Erythroblast (primary cell): ENCODE data around the gene MBD2.

Experiments
- GATA1 ChIP-seq: IDR thresholded peaks from 2 replicates; pipeline ENCODE4 v1.6.1; 2011; ENCODE audit warnings: low read depth, mild to moderate bottlenecking, control low read depth, low read length, moderate library complexity
- POLR2A ChIP-seq: IDR thresholded peaks from 2 replicates; pipeline ENCODE4 v1.6.1; 2011; ENCODE audit warnings: mild to moderate bottlenecking, low read length

DNA sequence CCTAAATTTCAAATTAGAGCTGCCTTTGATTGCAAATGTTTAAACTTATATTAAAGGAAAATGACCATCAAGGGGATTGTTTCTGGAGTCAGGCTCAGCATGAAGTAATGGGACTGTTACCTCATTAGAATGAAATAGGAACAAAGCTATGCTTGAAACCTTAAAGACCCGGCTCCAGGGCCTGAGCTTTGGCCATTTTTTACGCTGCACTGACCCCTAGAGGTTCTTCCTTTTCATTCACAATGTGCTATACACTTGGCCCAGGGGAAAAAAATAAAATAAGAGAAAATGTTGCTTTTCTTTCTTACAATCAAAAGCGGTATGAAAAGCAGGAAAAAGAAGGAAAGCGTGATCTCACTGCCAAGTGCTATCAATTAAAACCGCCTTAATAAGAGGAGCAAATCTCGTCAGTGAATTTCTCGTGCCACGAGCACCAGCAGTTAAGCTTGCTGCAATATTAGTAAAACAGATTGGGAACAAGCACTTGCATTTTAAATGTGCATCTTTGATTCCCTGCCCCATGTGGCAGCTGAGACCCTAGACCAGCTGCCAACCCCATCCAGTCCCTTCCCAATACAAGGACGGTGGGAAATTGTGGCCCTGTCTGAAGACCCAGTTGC lies 96.6 kb downstream of the MBD2 start:
- TF ChIP-seq POLR2A (no peak), GATA1 (no peak)
